ENCODE results near the gene PCDH17. TPM values are rescaled to one million over a fixed set of nuclear protein-coding genes. Genes with fewer than 3 reads are reported as not detected.

Gene PCDH17
- total RNA-seq, 1 experiment from 2014 or later, result 0.11 TPM

DNA sequence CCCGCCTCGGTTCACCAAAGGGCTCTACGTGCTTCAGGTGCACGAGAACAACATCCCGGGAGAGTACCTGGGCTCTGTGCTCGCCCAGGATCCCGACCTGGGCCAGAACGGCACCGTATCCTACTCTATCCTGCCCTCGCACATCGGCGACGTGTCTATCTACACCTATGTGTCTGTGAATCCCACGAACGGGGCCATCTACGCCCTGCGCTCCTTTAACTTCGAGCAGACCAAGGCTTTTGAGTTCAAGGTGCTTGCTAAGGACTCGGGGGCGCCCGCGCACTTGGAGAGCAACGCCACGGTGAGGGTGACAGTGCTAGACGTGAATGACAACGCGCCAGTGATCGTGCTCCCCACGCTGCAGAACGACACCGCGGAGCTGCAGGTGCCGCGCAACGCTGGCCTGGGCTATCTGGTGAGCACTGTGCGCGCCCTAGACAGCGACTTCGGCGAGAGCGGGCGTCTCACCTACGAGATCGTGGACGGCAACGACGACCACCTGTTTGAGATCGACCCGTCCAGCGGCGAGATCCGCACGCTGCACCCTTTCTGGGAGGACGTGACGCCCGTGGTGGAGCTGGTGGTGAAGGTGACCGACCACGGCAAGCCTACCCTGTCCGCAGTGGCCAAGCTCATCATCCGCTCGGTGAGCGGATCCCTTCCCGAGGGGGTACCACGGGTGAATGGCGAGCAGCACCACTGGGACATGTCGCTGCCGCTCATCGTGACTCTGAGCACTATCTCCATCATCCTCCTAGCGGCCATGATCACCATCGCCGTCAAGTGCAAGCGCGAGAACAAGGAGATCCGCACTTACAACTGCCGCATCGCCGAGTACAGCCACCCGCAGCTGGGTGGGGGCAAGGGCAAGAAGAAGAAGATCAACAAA lies 2.6 kb downstream of the PCDH17 start:
- Histone ChIP-seq H3K27me3 (ENCODE audit: low read length) (peaks cover 47% of the 10 kb centered on the region), H3K4me2 (ENCODE audit: low read length) (no peak overlapping the region), H3K4me3 (ENCODE audit: low read length) (no peak overlapping the region), H3K79me2 (ENCODE audit: low read length) (no peaks in the 10 kb centered on the region), H3K9me2 (replicated peaks; ENCODE audit: low read length) (no peaks in the 10 kb centered on the region), H3K9ac (ENCODE audit: low read length) (no peak overlapping the region), H2AFZ (ENCODE audit: low read length) (no peak overlapping the region), H3K4me1 (ENCODE audit: insufficient read depth, low read length) (no peaks in the 10 kb centered on the region), H3K36me3 (ENCODE audit: low read depth, low read length) (no peaks in the 10 kb centered on the region), H3K27ac (ENCODE audit: low read length) (no peak overlapping the region), H3F3A (ENCODE audit: low read length, unreplicated experiment) (no peaks in the 10 kb centered on the region), H3K9me3 (ENCODE audit: low read length) (no peaks in the 10 kb centered on the region), H4K20me1 (ENCODE audit: low read length) (no peaks in the 10 kb centered on the region)
- no TSS peak for BruUV-seq (replicated peaks)
- intact Hi-C loops (cut with micrococcal nuclease), result no loop called here
- TF ChIP-seq, protein P1, sequence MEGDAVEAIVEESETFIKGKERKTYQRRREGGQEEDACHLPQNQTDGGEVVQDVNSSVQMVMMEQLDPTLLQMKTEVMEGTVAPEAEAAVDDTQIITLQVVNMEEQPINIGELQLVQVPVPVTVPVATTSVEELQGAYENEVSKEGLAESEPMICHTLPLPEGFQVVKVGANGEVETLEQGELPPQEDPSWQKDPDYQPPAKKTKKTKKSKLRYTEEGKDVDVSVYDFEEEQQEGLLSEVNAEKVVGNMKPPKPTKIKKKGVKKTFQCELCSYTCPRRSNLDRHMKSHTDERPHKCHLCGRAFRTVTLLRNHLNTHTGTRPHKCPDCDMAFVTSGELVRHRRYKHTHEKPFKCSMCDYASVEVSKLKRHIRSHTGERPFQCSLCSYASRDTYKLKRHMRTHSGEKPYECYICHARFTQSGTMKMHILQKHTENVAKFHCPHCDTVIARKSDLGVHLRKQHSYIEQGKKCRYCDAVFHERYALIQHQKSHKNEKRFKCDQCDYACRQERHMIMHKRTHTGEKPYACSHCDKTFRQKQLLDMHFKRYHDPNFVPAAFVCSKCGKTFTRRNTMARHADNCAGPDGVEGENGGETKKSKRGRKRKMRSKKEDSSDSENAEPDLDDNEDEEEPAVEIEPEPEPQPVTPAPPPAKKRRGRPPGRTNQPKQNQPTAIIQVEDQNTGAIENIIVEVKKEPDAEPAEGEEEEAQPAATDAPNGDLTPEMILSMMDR (conservative IDR thresholded peaks at IDR 0.05; ENCODE audit: low read depth, low read length), result no peak
- no peak for TF ChIP-seq EZH2phosphoT487 (IDR thresholded peaks at IDR 0.05; ENCODE audit: borderline replicate concordance, low read length)
- TF ChIP-seq EZH2 (IDR thresholded peaks at IDR 0.05; ENCODE audit: low read length, unreplicated experiment), result no peak
- ATAC-seq, result no peak
- no peak for DNase-seq
- ChIA-PET POLR2A (ENCODE audit: unreplicated experiment) (no interaction called here), CTCF (no interaction called here)

DNA sequence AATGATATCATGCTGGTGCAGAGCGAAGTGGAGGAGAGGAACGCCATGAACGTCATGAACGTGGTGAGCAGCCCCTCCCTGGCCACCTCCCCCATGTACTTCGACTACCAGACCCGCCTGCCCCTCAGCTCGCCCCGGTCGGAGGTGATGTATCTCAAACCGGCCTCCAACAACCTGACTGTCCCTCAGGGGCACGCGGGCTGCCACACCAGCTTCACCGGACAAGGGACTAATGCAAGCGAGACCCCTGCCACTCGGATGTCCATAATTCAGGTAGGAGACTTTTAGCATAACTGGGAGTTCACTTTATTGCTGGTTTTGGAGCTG lies 3.3 kb downstream of the PCDH17 start:
- DNase-seq, result no peak
- H3K4me2 ChIP-seq (ENCODE audit: low read length), result no peak overlapping the region
- H3K27me3 ChIP-seq (ENCODE audit: low read length), result peaks cover 41% of the 10 kb centered on the region
- no TSS peak for BruUV-seq (replicated peaks)
- H3K4me1 ChIP-seq (ENCODE audit: insufficient read depth, low read length), result no peaks in the 10 kb centered on the region
- intact Hi-C loops (cut with micrococcal nuclease), result no loop called here
- ChIA-PET CTCF (no interaction called here), POLR2A (ENCODE audit: unreplicated experiment) (no interaction called here)
- no peak for ATAC-seq
- H3K36me3 ChIP-seq (ENCODE audit: low read depth, low read length), result no peaks in the 10 kb centered on the region
- H3K27ac ChIP-seq (ENCODE audit: low read length), result no peak overlapping the region
- no peaks in the 10 kb centered on the region for H3K9me2 ChIP-seq (replicated peaks; ENCODE audit: low read length)
- no peaks in the 10 kb centered on the region for H4K20me1 ChIP-seq (ENCODE audit: low read length)
- TF ChIP-seq EZH2phosphoT487 (IDR thresholded peaks at IDR 0.05; ENCODE audit: borderline replicate concordance, low read length) (no peak), EZH2 (IDR thresholded peaks at IDR 0.05; ENCODE audit: low read length, unreplicated experiment) (no peak)
- TF ChIP-seq, protein P1 (conservative IDR thresholded peaks at IDR 0.05; ENCODE audit: low read depth, low read length), result no peak
- no peak overlapping the region for H3K4me3 ChIP-seq (ENCODE audit: low read length)
- H3K79me2 ChIP-seq (ENCODE audit: low read length), result no peaks in the 10 kb centered on the region
- H3F3A ChIP-seq (ENCODE audit: low read length, unreplicated experiment), result no peaks in the 10 kb centered on the region
- H3K9me3 ChIP-seq (ENCODE audit: low read length), result no peaks in the 10 kb centered on the region
- no peak overlapping the region for H3K9ac ChIP-seq (ENCODE audit: low read length)
- no peak overlapping the region for H2AFZ ChIP-seq (ENCODE audit: low read length)

DNA sequence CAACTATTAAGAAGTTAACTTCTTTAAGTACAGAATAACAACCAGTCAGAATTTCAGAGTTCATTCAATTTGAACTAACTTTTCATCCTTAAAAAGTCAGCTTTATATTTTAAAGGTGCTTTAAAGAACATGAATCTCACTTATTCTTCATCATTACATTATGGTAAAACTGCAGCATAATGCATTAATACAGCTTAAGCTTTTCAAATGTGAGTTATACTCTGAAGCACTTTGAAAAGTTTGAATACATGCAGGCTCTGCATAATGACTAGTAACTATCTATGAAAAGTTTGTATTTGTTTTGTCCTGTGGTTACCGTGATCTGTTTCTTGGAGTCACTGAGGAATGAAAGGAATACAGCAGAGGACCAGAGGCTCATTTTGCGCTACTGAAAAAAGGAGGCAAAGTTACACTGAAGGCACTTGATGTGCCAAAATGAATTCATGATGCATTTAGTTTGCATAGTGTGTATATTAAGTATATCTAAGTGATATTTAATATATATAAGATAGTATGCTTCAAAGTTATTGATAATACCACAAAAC lies 4.1 kb downstream of the PCDH17 start:
- no peaks in the 10 kb centered on the region for H3K4me1 ChIP-seq (ENCODE audit: insufficient read depth, low read length)
- no TSS peak for BruUV-seq (replicated peaks)
- H2AFZ ChIP-seq (ENCODE audit: low read length), result no peak overlapping the region
- CTCF ChIA-PET, result no interaction called here
- H3K4me2 ChIP-seq (ENCODE audit: low read length), result no peak overlapping the region
- H3K9ac ChIP-seq (ENCODE audit: low read length), result no peak overlapping the region
- no peaks in the 10 kb centered on the region for H3K36me3 ChIP-seq (ENCODE audit: low read depth, low read length)
- no peaks in the 10 kb centered on the region for H3K9me2 ChIP-seq (replicated peaks; ENCODE audit: low read length)
- no peaks in the 10 kb centered on the region for H3K79me2 ChIP-seq (ENCODE audit: low read length)
- peaks cover 33% of the 10 kb centered on the region for H3K27me3 ChIP-seq (ENCODE audit: low read length)
- no peak overlapping the region for H3K27ac ChIP-seq (ENCODE audit: low read length)
- DNase-seq (no peak), ATAC-seq (no peak)
- TF ChIP-seq EZH2 (IDR thresholded peaks at IDR 0.05; ENCODE audit: low read length, unreplicated experiment), result no peak
- TF ChIP-seq EZH2phosphoT487 (IDR thresholded peaks at IDR 0.05; ENCODE audit: borderline replicate concordance, low read length), result no peak
- TF ChIP-seq, protein P1 (conservative IDR thresholded peaks at IDR 0.05; ENCODE audit: low read depth, low read length), result no peak
- no peaks in the 10 kb centered on the region for H4K20me1 ChIP-seq (ENCODE audit: low read length)
- H3F3A ChIP-seq (ENCODE audit: low read length, unreplicated experiment), result no peaks in the 10 kb centered on the region
- H3K9me3 ChIP-seq (ENCODE audit: low read length), result no peaks in the 10 kb centered on the region
- POLR2A ChIA-PET (ENCODE audit: unreplicated experiment), result no interaction called here
- H3K4me3 ChIP-seq (ENCODE audit: low read length), result no peak overlapping the region
- intact Hi-C loops (cut with micrococcal nuclease), result no loop called here
